Renal cortex interstitium (tissue), 11 donors: ENCODE data around the gene CYB5RL. TPM values are rescaled to one million over a fixed set of nuclear protein-coding genes. Genes with fewer than 3 reads are reported as not detected.
A peak's percentile ranks its signal among the peaks of the same experiment; 100 is the strongest.
"Not testable (repeated sequence)": the region's sequence is repeated elsewhere in the genome, so short reads cannot be mapped to it uniquely, and the experiment has no call there.

Experiments
- DNase-seq, 11 donors: peaks; one replicate each; pipeline ENCODE4 v3.0.0-alpha.2; 2013; ENCODE audit warnings: low read depth in 9 of 11, low spot score in 4 of 11; ENCODE audit errors: extremely low read depth in 1 of 11
- polyA plus RNA-seq, 3 donors: library from polyadenylated mRNA; unstranded; fragments of 120-200 nt; gene quantifications; one replicate each; pipeline ENCODE4 v1.2.1, GENCODE V29; 2013; ENCODE audit not compliant: insufficient read length in 3 of 3

The CYB5RL gene
- polyA plus RNA-seq, 3 donors = 6.5 to 10.5 (median 6.6) TPM

DNA sequence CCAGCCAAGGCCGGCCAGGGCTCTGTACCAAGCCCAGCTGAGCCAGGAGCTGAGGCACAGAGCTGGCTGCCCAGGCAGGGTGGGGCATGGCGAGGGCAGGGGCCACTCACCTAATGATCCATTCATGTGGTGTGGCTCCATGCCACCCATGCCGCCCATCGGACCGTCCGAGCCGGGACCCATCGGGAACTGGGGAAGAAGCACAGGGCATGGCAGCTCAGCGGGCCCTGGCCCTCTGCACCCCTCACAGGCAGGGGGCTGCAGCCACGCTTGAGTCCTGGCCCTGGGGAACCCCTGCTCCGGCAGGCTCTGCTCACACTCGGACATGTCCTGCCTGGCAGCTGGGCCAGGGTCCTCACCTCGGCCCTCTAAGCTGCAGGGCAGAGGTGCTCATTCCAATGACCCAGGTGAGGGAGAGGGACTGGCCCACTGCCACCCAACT, 28.8 kb upstream of the CYB5RL start:
- DNase-seq = no peak

- peak in 3 of 11 donors; percentile 19 to 35 (median 33) for DNase-seq
These were observed 28.1 kb upstream of the CYB5RL start for GRCh38 chr1:54227891-54228310.

GRCh38 chr1:54227091-54227602, 27.3 kb upstream of the CYB5RL start:
- no peak for DNase-seq

DNA sequence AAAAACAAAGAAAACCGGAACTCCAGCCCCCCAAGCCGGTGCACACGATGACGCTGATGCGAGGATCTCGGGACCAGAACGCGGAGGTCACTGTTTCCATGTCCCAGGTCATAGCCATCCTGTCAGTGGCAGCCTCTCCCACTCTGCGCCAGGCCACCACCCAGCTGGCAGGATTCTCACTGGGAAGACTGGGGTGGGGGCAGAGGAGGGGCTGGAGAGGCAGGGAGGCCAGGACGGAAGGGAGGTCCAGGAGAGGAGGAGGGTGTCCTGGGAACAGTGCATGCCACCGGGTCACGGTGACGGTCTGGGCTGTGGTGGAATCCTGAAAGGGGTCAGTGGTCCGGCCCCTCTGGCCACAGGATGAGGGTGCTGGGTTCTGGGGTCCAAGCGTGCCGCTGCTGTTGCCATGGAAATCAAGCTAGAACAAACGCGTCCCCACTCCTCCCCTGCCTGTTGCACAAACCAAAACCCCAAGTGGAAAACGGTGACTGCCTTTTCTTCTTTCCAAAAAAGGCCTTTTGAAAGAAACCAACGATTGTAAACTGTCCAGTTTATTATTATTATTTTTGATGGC, 26.2 kb upstream of the CYB5RL start:
- no peak for DNase-seq

DNA sequence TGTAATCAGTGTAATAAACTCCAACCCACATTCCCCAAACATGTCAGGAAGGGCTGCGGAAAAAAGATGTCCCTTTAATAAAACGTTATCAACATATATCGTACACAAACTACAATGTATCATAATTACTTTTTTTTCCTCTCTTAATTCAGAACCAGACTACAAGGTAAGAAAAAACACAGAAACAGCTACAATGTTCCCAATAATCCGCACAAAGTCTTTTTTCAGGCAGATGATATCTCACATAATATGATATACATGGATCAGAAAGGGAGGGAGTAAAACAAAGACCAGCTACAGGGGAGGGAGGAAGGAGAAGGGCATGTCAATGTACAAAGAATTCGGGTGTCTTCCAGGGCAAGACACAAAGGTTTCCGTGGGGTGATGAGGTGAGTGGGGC, 25.5 kb upstream of the CYB5RL start:
- DNase-seq = no peak

DNA sequence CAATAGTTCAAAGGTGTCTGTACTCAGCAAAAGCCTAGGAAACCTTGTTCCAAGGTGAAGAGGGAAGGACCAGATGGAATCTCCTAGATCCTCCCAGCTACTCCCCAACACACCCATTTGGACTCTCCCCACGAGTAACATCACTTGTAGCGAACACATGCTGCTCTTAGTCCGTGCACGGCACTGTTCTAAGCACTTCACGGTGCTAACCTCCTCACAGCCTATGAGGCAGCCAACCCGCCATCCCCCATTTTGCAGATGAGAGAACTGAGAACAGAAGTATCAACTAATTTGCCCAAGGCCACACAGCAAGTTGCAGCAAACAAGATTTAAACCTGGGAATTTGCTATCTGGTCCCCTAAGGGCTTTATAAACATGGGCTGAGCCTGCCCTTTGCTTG, 24.4 kb upstream of the CYB5RL start:
- DNase-seq = no peak

DNA sequence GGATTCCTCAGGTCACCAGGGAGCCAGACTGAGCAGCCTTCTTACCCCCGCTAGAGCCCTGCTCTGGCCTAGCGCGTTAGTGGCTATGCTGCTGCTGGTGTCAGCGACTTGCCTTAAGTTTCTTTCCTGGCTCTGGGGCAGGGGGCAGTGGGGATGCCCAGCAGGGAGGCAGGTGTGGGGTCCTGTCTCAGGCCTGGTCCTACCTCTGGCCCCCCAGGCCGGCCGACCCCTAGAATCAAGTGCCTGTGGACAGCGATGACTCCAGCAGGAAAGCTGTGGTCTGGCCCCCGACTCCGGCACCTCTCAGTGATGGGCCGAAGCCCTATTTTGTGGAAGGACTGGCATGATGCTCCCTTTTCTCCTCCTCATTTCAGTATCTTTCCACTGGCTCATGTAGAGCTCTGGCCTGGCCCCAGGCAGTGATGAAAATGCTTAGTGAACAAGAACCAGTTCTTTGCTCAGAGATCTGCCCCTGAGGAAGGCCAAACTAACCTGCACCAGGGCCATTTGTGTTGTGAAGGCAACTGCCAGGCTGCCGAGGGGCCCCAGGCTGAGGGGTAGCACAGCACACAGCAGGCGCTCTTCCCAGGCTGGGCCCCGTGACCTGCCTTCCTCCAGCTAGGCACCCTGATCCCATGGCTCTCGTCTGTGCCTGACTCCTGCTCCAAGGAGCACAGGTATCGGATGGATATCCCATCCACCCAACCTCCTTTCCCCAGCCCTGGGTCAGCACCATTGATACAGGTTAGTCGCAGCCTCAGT, 23.8 kb upstream of the CYB5RL start:
- no peak for DNase-seq

- DNase-seq = no peak
These were observed 22.9 kb upstream of the CYB5RL start for GRCh38 chr1:54222711-54223110.

GRCh38 chr1:54221867-54222484, 22.1 kb upstream of the CYB5RL start:
- DNase-seq = no peak

DNA sequence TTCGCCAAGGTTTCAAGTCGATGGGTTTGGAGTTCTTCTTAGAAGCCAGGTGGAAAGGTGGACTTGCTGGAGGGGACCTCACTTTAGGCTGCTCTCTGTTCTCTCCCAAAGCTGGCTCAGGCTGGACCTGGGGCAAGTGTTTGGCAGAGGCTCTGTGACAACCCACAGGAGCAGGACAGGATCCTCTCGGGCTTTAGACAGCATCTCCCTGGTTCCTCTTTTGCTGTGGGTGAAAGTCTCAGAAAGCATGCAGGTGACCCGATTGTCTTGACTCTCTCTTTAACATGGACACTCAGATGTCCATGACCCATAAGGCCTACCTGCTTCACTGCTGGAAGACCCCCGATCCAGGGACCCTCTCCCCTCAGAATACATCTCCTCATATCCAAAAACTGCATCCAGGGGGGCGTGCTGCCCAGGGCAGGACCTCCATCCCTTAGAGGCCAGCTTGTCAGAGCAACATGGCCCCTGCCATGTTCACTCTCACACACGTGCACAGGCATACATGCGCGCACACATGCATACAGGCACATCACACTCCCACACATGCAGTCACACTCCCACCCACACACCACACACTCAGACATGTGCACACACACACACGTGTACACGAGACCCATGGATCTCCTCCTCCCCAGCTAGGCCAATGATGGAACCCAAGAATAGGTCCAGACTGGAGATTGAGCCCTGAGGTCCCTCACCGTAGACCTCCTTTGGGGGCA, 21.4 kb upstream of the CYB5RL start:
- DNase-seq = no peak

DNA sequence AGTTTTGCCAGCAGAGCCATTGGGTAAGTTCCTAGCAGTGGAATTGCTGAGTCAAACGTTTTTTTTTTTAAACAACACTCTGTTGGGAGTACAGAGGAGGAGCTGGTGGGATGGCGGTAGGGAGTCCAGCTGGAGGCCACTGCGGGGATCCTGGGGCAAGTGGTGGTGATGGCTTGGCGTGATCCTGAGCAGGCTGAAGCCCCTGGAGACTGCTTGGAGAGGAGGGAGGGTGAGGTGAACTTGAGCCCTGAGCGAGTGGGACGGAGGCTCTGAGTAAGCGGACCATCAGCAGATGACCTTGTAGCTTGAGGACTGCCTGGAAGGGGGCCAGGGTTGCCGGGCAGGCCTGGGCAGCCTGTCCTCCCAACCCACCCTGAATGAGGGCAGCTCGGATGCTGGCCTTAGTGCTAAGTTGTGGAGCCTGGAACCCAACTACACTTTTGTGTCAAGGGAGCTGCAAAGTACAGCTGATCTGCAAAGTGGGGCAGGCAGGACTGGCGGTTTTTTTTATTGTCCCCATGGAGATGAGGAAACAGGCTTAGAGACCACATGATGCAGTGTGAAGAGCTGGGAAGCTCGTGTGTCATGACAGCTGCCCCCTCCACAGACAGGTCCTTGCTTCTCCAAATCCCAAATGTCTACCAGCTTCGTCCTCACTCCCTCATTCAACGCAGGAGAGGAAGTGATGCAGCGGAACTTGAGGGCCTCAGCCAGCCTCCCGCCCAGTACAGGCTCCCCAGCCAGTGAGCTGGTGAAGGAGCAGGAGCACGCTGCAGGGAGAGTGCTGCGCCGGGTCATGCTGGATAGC, 20.4 kb upstream of the CYB5RL start:
- DNase-seq = peak in 1 of 11 donors; percentile 36

DNA sequence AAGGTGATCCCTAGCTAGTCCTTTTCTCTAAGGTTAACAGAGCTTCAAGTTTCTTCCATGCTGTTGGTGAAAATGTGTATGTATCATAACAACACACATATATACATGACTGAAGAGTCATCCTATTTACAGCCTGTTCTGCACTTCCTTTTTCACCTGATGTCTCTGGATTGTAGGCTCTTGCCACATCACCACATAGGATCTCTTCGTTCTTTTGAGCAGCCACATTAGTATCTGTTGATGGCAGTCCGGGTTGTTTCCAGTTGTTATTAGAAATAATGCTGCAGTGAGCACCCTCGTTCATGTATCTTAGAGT, 19.8 kb upstream of the CYB5RL start:
- DNase-seq = no peak

DNA sequence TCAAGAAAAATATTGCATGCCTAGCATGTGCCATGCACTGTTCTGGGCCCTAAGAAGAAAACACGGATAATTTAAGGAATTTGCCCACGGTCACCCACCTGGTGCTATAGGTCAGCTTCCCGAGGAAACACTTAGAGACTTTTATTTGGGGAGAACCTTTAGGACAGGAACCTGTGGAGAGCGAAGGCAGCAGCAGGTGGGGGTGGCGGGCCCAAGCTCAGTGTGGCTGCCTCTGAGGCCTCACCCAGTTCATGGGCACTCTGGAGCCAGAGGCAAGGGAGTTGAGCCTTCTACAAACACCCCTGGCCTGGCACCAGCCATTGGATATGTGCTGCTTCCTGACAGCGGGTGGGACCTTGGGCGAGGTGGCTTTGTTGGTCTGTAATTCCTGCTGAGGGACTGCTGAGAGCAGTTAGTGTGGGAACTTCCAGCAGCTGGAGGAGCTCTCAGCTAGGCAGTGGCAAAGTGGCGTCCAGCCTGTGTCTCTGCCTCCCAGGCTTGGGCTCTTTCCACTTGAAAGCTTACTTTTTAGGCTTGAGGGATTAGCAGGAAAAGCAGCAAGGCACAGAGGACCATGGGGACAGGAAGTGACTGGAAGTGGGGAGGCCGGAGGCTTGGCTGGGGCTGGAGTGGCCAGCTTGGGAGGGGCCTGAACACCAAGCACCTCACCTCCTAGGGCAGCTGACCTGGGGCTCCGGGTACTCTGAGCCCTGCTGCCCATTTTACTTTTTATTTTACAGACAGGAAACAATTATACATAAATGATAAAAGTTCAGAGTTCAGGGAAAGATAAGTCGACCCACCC, 19.3 kb upstream of the CYB5RL start:
- DNase-seq = peak in 1 of 11 donors; percentile 24

DNA sequence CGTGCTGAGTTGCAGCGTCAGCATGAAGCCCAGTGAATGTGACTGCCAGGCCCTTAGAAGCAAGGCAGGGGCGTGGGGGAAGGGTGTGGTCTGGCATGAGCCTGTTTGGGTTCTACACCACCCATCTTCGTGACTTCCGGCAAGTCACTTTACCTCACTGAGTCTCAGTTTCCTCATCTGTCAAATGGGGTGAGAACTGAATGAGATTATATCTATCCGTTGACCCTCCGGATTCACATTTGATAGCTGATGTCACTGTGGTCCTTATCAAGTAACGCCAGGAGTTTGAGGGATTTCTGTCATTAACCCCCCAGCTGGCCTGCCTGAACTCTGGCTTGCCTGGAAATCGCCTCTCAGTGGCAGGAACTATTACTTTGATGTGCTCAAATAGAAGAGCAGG, 15.7 kb upstream of the CYB5RL start:
- no peak for DNase-seq

- DNase-seq = no peak
These were observed 13.0 kb upstream of the CYB5RL start for GRCh38 chr1:54212872-54213271.

- not testable (repeated sequence) for DNase-seq
These were observed 8.1 kb upstream of the CYB5RL start for GRCh38 chr1:54207896-54208295.

DNA sequence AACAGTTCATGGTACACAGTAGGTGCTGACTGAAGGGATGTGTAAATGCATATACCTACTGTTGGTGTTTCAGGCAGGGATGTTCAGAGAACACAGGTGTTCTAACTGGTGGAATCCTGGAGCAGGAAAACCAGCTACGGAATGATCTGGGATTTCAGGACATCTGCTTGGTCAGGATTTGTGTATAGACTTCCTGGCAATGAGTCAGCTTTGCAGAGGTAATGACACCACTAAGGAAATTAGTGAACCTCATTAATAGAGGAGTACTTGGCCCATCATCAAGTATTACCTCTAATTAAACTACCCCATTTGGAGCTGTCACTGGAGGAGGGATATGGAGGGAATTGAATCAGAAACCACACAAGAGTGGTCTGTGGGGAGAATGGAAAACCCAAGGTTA, 7.5 kb upstream of the CYB5RL start:
- DNase-seq = no peak

DNA sequence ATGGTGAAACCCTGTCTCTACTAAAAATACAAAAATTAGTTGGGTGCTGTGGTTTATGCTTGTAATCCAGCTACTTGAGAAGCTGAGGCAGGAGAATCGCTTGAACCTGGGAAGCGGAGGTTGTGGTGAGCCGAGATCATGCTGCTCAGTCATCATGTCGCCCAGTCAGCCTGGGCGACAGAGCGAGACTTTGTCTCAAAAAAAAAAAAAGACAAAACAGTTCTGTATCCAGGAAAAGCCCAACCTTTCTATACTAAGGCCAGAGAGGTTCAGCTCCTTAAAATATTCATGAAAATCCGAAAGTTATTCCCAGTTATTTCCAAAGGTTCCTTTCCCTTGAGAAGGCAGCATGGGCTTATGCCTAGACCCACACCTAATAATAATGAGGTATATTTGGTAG, 4.4 kb upstream of the CYB5RL start:
- no peak for DNase-seq
